ENCODE results near the gene PDE8A. TPM values are rescaled to one million over a fixed set of nuclear protein-coding genes. Genes with fewer than 3 reads are reported as not detected.

The PDE8A gene
- total RNA-seq, 1 experiment from 2014 or later, result 27.4 TPM

DNA sequence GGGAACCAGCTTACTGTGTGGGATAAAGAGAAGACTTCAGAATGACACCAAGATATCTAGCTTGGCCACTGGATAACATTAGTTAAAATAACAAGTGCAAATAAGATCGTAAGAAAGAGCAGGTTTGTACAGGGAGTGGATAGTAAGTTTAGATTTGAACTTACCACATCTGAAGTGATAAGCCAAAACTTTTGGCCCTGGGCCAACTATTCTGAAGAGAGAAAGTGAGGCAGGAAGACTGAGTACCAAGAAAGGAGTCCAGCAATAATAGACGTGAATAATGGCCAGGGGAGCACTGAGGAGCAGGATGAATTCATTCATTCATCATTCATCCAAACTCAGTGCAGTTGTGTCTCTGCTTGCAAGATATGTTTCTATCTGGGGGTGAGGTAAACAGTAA, 122.9 kb downstream of the PDE8A start:
- Mint-ChIP-seq H3K27me3 (ENCODE audit: insufficient read depth, unreplicated experiment) (no peaks in the 10 kb centered on the region), H3K9me3 (ENCODE audit: unreplicated experiment) (no peaks in the 10 kb centered on the region), H3K27ac (ENCODE audit: low read depth, unreplicated experiment) (no peak overlapping the region), H3K4me3 (ENCODE audit: unreplicated experiment) (no peak overlapping the region), H3K4me1 (ENCODE audit: insufficient read depth, unreplicated experiment) (peaks cover 4% of the 10 kb centered on the region), H3K36me3 (ENCODE audit: insufficient read depth, unreplicated experiment) (peaks cover 4% of the 10 kb centered on the region)
- no TSS peak for BruUV-seq (replicated peaks)
- TF ChIP-seq, protein P1, sequence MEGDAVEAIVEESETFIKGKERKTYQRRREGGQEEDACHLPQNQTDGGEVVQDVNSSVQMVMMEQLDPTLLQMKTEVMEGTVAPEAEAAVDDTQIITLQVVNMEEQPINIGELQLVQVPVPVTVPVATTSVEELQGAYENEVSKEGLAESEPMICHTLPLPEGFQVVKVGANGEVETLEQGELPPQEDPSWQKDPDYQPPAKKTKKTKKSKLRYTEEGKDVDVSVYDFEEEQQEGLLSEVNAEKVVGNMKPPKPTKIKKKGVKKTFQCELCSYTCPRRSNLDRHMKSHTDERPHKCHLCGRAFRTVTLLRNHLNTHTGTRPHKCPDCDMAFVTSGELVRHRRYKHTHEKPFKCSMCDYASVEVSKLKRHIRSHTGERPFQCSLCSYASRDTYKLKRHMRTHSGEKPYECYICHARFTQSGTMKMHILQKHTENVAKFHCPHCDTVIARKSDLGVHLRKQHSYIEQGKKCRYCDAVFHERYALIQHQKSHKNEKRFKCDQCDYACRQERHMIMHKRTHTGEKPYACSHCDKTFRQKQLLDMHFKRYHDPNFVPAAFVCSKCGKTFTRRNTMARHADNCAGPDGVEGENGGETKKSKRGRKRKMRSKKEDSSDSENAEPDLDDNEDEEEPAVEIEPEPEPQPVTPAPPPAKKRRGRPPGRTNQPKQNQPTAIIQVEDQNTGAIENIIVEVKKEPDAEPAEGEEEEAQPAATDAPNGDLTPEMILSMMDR (IDR thresholded peaks at IDR 0.05; ENCODE audit: unreplicated experiment), result no peak
- intact Hi-C loops (cut with micrococcal nuclease), result no loop called here
- ChIA-PET CTCF (no interaction called here), POLR2A (no interaction called here)
- no peak for DNase-seq (ENCODE audit: unreplicated experiment)

DNA sequence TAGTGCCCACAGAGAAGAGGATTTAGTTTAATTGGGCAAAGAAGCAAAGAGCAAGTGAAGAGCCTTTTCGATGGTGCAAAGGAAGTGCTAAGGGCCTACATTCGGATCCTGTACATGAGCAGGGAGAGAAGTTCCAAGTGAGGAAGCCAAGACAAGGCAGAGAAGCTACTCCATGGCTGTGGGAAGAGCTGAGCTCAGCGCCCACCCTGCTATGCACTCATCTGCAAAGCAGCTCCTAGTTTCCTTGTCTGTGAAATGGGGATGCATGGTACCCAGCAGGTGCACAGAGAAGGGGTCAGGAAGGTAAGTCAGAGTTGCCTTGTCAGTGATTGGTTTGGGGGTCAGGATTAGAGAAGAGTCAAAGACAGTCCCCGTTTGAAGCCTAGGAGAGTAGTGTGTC, 126.5 kb downstream of the PDE8A start:
- H3K36me3 Mint-ChIP-seq (ENCODE audit: insufficient read depth, unreplicated experiment), result no peaks in the 10 kb centered on the region
- no peaks in the 10 kb centered on the region for H3K4me1 Mint-ChIP-seq (ENCODE audit: insufficient read depth, unreplicated experiment)
- ChIA-PET POLR2A (no interaction called here), CTCF (no interaction called here)
- intact Hi-C loops (cut with micrococcal nuclease), result no loop called here
- BruUV-seq (replicated peaks), result no TSS peak
- H3K4me3 Mint-ChIP-seq (ENCODE audit: unreplicated experiment), result no peak overlapping the region
- TF ChIP-seq, protein P1 (IDR thresholded peaks at IDR 0.05; ENCODE audit: unreplicated experiment), result no peak
- no peak overlapping the region for H3K27ac Mint-ChIP-seq (ENCODE audit: low read depth, unreplicated experiment)
- no peak for DNase-seq (ENCODE audit: unreplicated experiment)
- no peaks in the 10 kb centered on the region for H3K27me3 Mint-ChIP-seq (ENCODE audit: insufficient read depth, unreplicated experiment)
- no peaks in the 10 kb centered on the region for H3K9me3 Mint-ChIP-seq (ENCODE audit: unreplicated experiment)

DNA sequence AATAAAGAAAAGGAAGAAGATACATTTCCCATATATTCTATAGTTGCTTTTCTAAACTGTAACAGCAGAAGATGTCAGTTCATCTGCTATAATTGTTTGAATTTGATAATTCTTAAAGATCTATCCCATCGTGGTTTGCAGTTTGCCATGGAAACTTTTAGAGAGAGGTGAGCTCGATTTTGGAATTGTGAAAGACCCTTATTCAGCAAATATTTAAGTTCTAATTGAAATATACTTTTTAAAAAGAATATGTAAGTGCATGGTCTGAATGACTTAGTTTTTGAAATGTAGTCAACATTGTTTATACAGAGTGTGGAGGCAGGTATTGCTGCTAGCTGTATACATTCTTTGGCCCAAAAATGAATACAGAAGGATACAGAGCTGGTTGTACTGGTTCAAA, 127.7 kb downstream of the PDE8A start:
- no peaks in the 10 kb centered on the region for H3K9me3 Mint-ChIP-seq (ENCODE audit: unreplicated experiment)
- H3K4me1 Mint-ChIP-seq (ENCODE audit: insufficient read depth, unreplicated experiment), result no peaks in the 10 kb centered on the region
- H3K36me3 Mint-ChIP-seq (ENCODE audit: insufficient read depth, unreplicated experiment), result no peaks in the 10 kb centered on the region
- TF ChIP-seq, protein P1 (IDR thresholded peaks at IDR 0.05; ENCODE audit: unreplicated experiment), result no peak
- CTCF ChIA-PET, result interaction anchor here (0.6 to 0.9 kb wide), 2 partner anchors 14 to 15 kb away, joined by 3 read pairs; no protein-coding TSS in a partner anchor
- intact Hi-C loops (cut with micrococcal nuclease), result no loop called here
- H3K27ac Mint-ChIP-seq (ENCODE audit: low read depth, unreplicated experiment), result no peak overlapping the region
- DNase-seq (ENCODE audit: unreplicated experiment), result no peak
- H3K27me3 Mint-ChIP-seq (ENCODE audit: insufficient read depth, unreplicated experiment), result no peaks in the 10 kb centered on the region
- POLR2A ChIA-PET, result no interaction called here
- no peak overlapping the region for H3K4me3 Mint-ChIP-seq (ENCODE audit: unreplicated experiment)
- BruUV-seq (replicated peaks), result no TSS peak

DNA sequence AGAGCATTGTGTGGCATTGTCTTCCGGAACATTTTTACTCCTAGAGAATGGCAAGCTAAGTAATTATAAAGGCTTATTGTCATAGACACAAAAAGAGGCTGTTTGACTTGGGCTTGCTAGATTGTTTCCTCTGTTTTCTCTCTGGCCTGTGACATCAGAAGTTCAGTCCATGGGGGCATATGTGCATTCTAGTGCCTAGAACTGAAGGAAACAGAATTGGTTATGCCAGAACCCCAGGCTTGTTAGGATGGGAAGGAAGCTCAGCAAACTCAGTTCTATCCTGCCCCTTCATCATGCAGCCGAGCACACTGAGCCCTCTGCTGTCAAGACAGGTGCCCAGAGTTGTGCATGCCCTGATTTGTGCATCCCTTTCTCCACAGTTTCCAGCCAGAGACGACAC, 131.3 kb downstream of the PDE8A start:
- intact Hi-C loops (cut with micrococcal nuclease), result no loop called here
- Mint-ChIP-seq H3K36me3 (ENCODE audit: insufficient read depth, unreplicated experiment) (peaks cover 5% of the 10 kb centered on the region), H3K4me1 (ENCODE audit: insufficient read depth, unreplicated experiment) (no peaks in the 10 kb centered on the region), H3K27me3 (ENCODE audit: insufficient read depth, unreplicated experiment) (no peaks in the 10 kb centered on the region), H3K27ac (ENCODE audit: low read depth, unreplicated experiment) (no peak overlapping the region), H3K9me3 (ENCODE audit: unreplicated experiment) (no peaks in the 10 kb centered on the region), H3K4me3 (ENCODE audit: unreplicated experiment) (no peak overlapping the region)
- CTCF ChIA-PET, result interaction anchor here (0.6 to 0.9 kb wide), 2 partner anchors 16 to 49 kb away, joined by 3 to 4 read pairs; no protein-coding TSS in a partner anchor
- POLR2A ChIA-PET, result no interaction called here
- TF ChIP-seq, protein P1 (IDR thresholded peaks at IDR 0.05; ENCODE audit: unreplicated experiment), result no peak
- no peak for DNase-seq (ENCODE audit: unreplicated experiment)
- no TSS peak for BruUV-seq (replicated peaks)
